Psoas muscle (tissue), 8 donors: ENCODE data around the gene KIF13A. TPM values are rescaled to one million over a fixed set of nuclear protein-coding genes. Genes with fewer than 3 reads are reported as not detected.

Experiments
- ATAC-seq, 4 donors: fragments of 200-7000 bp; cut with Tn5 transposase; one replicate each; pipeline ENCODE4 v1.9.1; 2020; ENCODE audit warnings: moderate library complexity in 3 of 4, mild to moderate bottlenecking in 2 of 4
- DNase-seq, 2 donors: peaks; one replicate each; pipeline ENCODE4 v3.0.0-alpha.2; 2020
- H3K27ac ChIP-seq: fragments of 200-600 bp; one replicate; pipeline ENCODE4 v1.8.0; 2022
- H3K27me3 ChIP-seq, 3 donors: fragments of 200-600 bp in 1 of 3; one replicate each; pipeline versions ENCODE4 v1.6.1 to v1.8.0; 2013 to 2022; ENCODE audit warnings: low read length in 2 of 3, mild to moderate bottlenecking in 2 of 3, moderate library complexity in 1 of 3; ENCODE audit not compliant: insufficient read depth in 3 of 3
- H3K36me3 ChIP-seq, 2 donors: fragments of 200-600 bp in 1 of 2; one replicate each; pipeline versions ENCODE4 v1.6.1 to v1.8.0; 2013 to 2022; ENCODE audit warnings: low read depth in 1 of 2, mild to moderate bottlenecking in 1 of 2, moderate library complexity in 1 of 2; ENCODE audit not compliant: insufficient read depth in 1 of 2
- H3K4me1 ChIP-seq: fragments of 200-600 bp; one replicate; pipeline ENCODE4 v1.8.0; 2022
- H3K4me3 ChIP-seq: fragments of 200-600 bp; one replicate; pipeline ENCODE4 v1.8.0; 2022; ENCODE audit warnings: mild to moderate bottlenecking
- H3K9me3 ChIP-seq: fragments of 200-600 bp; one replicate; pipeline ENCODE4 v1.8.0; 2022
- CTCF ChIP-seq: fragments of 200-600 bp; IDR thresholded peaks from one replicate; pipeline ENCODE4 v1.8.0; 2022; ENCODE audit warnings: antibody characterized with exemption
- WGBS, 3 donors: extraction: QIAGEN DNeasy Blood & Tissue Kit; methylation state at CpG; one replicate each; pipeline versions ENCODE4 v1.1.6 to v1.1.7; 2013; 5-methylcytosine and 5-hydroxymethylcytosine counted together
- intact Hi-C, 2 donors: fragments of 100-400 bp; cut with DNase I; formaldehyde crosslinking; loops; one replicate each; pipeline versions ENCODE4 v1.11.0 to v1.14.2; 2022
- polyA plus RNA-seq, 3 donors: library from polyadenylated mRNA; stranded (reverse); fragments of 200-250 nt; gene quantifications; one replicate each; pipeline ENCODE4 v1.2.3, GENCODE V29; 2013
- total RNA-seq, 4 donors: library from RNA; stranded (reverse); fragmentation: NEBNext Ultra II Directional in 2 of 4; extraction: Animal tissue kit (Norgen Biotek cat#: 25700) in 2 of 4; gene quantifications; one replicate each; pipeline versions ENCODE4 v1.2.1 to v1.2.4, GENCODE V29; 2021 to 2023
- donor health status: healthy with polysubstance abuse.
- donor health status: DM: no; HTN: no; CAD: no; lungs with moderate emphysema.
- donor health status: Bipolar disorder and iron deficiency.
- donor health status: healthy.
- donor health status: DM: yes; HTN: yes; CAD: no.
- donor health status: DM: no; HTN: no; CAD: no.
- donor health status: DM: no; HTN: no; CAD: no.
- donor health status: DM: yes; HTN: yes; CAD: no.

Gene KIF13A
- total and polyA plus RNA-seq, 7 donors, result 17.0 to 80.2 (median 70.4) TPM

GRCh38 chr6:17972074-17972952 is 15.1 kb downstream of the KIF13A start:
- DNase-seq (no peak), ATAC-seq (no peak)
- H3K4me3 ChIP-seq, result no peak overlapping the region
- H3K9me3 ChIP-seq, result no peaks in the 10 kb centered on the region
- peak overlapping the region; percentile 54 for H3K27ac ChIP-seq
- 60 to 75% (median 64%) methylated on average over 7 of the region's 7 CpGs for WGBS, 3 donors
- intact Hi-C loops, result no loop called here
- no peaks in the 10 kb centered on the region for H3K27me3 ChIP-seq
- H3K4me1 ChIP-seq, result peaks cover 70% of the 10 kb centered on the region
- H3K36me3 ChIP-seq, result no peaks in the 10 kb centered on the region
- TF ChIP-seq CTCF, result no peak

- H3K27ac ChIP-seq, result peak overlapping the region; percentile 54
These were observed 16.0 kb downstream of the KIF13A start for GRCh38 chr6:17971128-17972073.

GRCh38 chr6:17968876-17969275 is 18.6 kb downstream of the KIF13A start:
- Histone ChIP-seq H3K36me3 (no peaks in the 10 kb centered on the region), H3K27me3 (no peaks in the 10 kb centered on the region), H3K4me1 (peaks cover 82% of the 10 kb centered on the region), H3K27ac (peak overlapping the region; percentile 52), H3K9me3 (no peaks in the 10 kb centered on the region), H3K4me3 (no peak overlapping the region)
- ATAC-seq, result no peak
- WGBS, 3 donors, result 63 to 73% (median 68%) methylated on average over 2 of the region's 2 CpGs
- no peak for TF ChIP-seq CTCF
- DNase-seq, result no peak
- intact Hi-C loops, result loop anchor here in 1 of 2 donors (5.0 kb wide), 1 partner anchor 37 kb away; no protein-coding TSS in a partner anchor

More at GRCh38 chr6:17971128-17972073, 16.0 kb downstream of the KIF13A start:
- H3K4me3 ChIP-seq, result no peak overlapping the region
- 62 to 73% (median 73%) methylated on average over 7 of the region's 7 CpGs for WGBS, 3 donors
- H3K27me3 ChIP-seq, result no peaks in the 10 kb centered on the region
- no peaks in the 10 kb centered on the region for H3K36me3 ChIP-seq
- ATAC-seq (peak in 1 of 4 donors; percentile 23), DNase-seq (no peak)
- H3K9me3 ChIP-seq, result no peaks in the 10 kb centered on the region
- intact Hi-C loops, result no loop called here
- no peak for TF ChIP-seq CTCF
- H3K4me1 ChIP-seq, result peaks cover 75% of the 10 kb centered on the region

- H3K4me1 ChIP-seq, result peaks cover 81% of the 10 kb centered on the region
- 45 to 71% (median 47%) methylated on average over 5 of the region's 5 CpGs for WGBS, 3 donors
- intact Hi-C loops, result loop anchor here in 1 of 2 donors (5.0 kb wide), 1 partner anchor 36 kb away; no protein-coding TSS in a partner anchor
These were observed 19.5 kb downstream of the KIF13A start for GRCh38 chr6:17967668-17968518.

More at GRCh38 chr6:17967668-17968518, 19.5 kb downstream of the KIF13A start:
- TF ChIP-seq CTCF, result no peak
- H3K27me3 ChIP-seq, result no peaks in the 10 kb centered on the region
- H3K4me3 ChIP-seq, result no peak overlapping the region
- ATAC-seq (peak; percentile 90 to 92 (median 92)), DNase-seq (peak; percentile 32 to 64)
- H3K27ac ChIP-seq, result peak overlapping the region; percentile 52
- H3K9me3 ChIP-seq, result no peaks in the 10 kb centered on the region
- H3K36me3 ChIP-seq, result no peaks in the 10 kb centered on the region
